D721Med (cell line): ENCODE results near the gene ROR1.

ENCODE experiments used
- DNase-seq: peaks from one replicate; pipeline ENCODE4 v3.0.0; 2011; ENCODE audit warnings: low spot score; ENCODE audit not compliant: insufficient read length
- FAIRE-seq: peaks from 2 replicates; lab custom pipeline; 2011; peaks lifted over from hg19 to GRCh38; lab: Jason Lieb, UNC
- CTCF ChIP-seq: IDR thresholded peaks from 2 replicates; pipeline ENCODE4 v1.5.1; 2012; ENCODE audit warnings: mild to moderate bottlenecking, control low read depth; ENCODE audit not compliant: insufficient read depth; ENCODE audit errors: missing control alignments

ROR1 gene

GRCh38 chr1:63866084-63866483, 92.3 kb downstream of the ROR1 start:
- TF ChIP-seq CTCF = no peak
- DNase-seq = no peak
- FAIRE-seq = no peak

GRCh38 chr1:63867429-63868176, 93.8 kb downstream of the ROR1 start:
- TF ChIP-seq CTCF = no peak
- DNase-seq = no peak

GRCh38 chr1:63868268-63868781, 94.5 kb downstream of the ROR1 start:
- DNase-seq = no peak
- peak; percentile 68 for TF ChIP-seq CTCF

More at GRCh38 chr1:63867429-63868176, 93.8 kb downstream of the ROR1 start:
- FAIRE-seq = no peak

GRCh38 chr1:63870152-63870551, 96.3 kb downstream of the ROR1 start:
- TF ChIP-seq CTCF = no peak
- DNase-seq (no peak), FAIRE-seq (no peak)

More at GRCh38 chr1:63868268-63868781, 94.5 kb downstream of the ROR1 start:
- FAIRE-seq = no peak

GRCh38 chr1:63871463-63871862, 97.6 kb downstream of the ROR1 start:
- TF ChIP-seq CTCF = no peak
- FAIRE-seq (no peak), DNase-seq (no peak)

- FAIRE-seq (no peak), DNase-seq (no peak)
- TF ChIP-seq CTCF = no peak
These were observed 99.9 kb downstream of the ROR1 start for GRCh38 chr1:63873751-63874150.

GRCh38 chr1:63874278-63874880, 100.6 kb downstream of the ROR1 start:
- TF ChIP-seq CTCF = no peak
- no peak for DNase-seq
- no peak for FAIRE-seq
